Nephron progenitor cell (in vitro differentiated cells): ENCODE data around the gene TBC1D3C.
"Not testable (repeated sequence)": the region's sequence is repeated elsewhere in the genome, so short reads cannot be mapped to it uniquely, and the experiment has no call there.

Source experiments
- DNase-seq: peaks from one replicate; pipeline ENCODE4 v3.0.0; 2021
- H3K27ac Mint-ChIP-seq: 2 replicates; pipeline ENCODE4 v1.8.0; 2021; ENCODE audit warnings: mild to moderate bottlenecking, moderate library complexity, mixed read lengths
- H3K27me3 Mint-ChIP-seq: 2 replicates; pipeline ENCODE4 v1.8.0; 2021; ENCODE audit warnings: mild to moderate bottlenecking, low read depth, mixed read lengths; ENCODE audit not compliant: poor library complexity
- H3K36me3 Mint-ChIP-seq: 2 replicates; pipeline ENCODE4 v1.8.0; 2021; ENCODE audit warnings: low read depth, mixed read lengths
- H3K4me1 Mint-ChIP-seq: 2 replicates; pipeline ENCODE4 v1.8.0; 2021; ENCODE audit warnings: mixed read lengths
- H3K4me3 Mint-ChIP-seq: 2 replicates; pipeline ENCODE4 v1.8.0; 2021; ENCODE audit warnings: mild to moderate bottlenecking, moderate library complexity, mixed read lengths
- H3K9me3 Mint-ChIP-seq: 2 replicates; pipeline ENCODE4 v1.8.0; 2021; ENCODE audit warnings: mild to moderate bottlenecking, moderate library complexity, mixed read lengths

Gene TBC1D3C

DNA sequence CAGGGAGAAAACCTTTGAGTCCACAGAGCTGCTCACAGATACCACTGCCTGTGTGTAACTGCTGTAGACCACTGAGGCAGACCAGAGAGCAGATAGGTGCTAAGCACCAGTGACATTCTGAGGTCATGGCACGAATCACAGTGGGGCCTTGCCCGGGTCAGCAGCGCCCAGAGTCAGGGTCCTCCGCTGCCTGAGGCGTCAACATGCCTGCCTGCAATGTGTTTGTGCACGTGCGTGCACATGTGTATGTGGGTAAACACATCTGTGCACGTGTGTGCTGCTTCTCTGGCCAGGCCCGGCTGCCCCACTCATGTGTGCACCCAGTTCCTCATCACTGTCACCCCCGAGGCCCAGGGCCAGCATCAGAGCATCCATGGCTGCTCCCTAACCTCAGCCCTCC lies at the start of gene TBC1D3C:
TSS of gene TBC1D3C (minus strand) at position 101 of the 400 bp plus-strand sequence. CDS start 1,568 bp downstream, outside the sequence.
- not testable (repeated sequence) for H3K36me3 Mint-ChIP-seq, H3K27ac Mint-ChIP-seq, DNase-seq, H3K27me3 Mint-ChIP-seq, H3K9me3 Mint-ChIP-seq, H3K4me3 Mint-ChIP-seq, H3K4me1 Mint-ChIP-seq

DNA sequence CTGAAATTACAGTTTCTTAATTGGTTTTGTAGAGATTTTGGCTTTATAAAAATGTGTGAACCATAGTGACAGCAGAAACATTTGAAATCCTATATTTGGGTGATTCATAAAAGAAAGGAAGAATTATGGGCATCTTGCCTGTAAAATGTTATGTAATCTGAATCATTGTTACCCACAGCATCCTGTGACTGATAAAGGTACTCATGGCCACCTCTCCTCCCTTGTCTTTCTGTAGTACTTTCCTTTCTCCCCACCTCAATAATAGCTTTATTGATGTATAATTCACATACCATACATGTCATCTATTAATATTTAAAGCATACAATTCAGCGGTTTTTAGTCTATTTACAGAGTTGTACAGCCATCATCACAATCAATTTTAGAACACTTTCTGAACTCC lies 30.8 kb upstream of the TBC1D3C start:
- not testable (repeated sequence) for H3K27me3 Mint-ChIP-seq, H3K4me1 Mint-ChIP-seq

DNA sequence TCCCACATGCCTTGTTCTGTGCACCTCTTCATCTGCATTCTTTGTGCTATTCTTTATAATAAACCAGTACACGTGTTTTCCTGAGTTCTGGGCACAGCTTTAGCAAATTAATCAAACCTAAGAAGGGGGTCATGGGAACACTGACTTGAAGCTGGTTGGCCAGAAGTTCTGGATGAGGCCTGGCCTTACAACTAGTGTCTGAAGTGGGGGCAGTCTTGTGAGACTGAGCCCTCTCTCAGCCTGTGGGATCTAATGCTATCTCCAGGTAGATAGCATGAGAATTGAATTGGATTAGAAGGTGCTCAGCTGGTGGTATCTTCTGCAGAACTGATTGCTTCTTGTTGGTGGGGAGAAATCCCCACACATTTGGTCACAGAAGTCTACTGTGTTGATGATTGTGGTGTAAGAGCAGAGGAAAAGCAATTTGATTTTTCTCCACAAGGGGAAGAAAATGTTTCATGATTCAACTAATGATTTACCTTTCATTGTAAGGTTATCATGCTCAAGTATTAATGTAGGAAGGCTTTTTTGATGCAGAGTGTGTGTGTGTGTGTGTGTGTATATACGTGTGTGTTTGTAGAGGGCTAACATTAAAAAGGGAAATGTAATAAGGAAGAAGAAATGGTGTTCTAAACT lies 25.7 kb upstream of the TBC1D3C start:
- not testable (repeated sequence) for H3K27ac Mint-ChIP-seq, H3K9me3 Mint-ChIP-seq, H3K36me3 Mint-ChIP-seq, H3K4me3 Mint-ChIP-seq, H3K4me1 Mint-ChIP-seq, DNase-seq, H3K27me3 Mint-ChIP-seq

More for the DNA sequence above, 30.8 kb upstream of the TBC1D3C start:
- DNase-seq, H3K27ac Mint-ChIP-seq, H3K36me3 Mint-ChIP-seq, H3K4me3 Mint-ChIP-seq, H3K9me3 Mint-ChIP-seq: not testable (repeated sequence)

DNA sequence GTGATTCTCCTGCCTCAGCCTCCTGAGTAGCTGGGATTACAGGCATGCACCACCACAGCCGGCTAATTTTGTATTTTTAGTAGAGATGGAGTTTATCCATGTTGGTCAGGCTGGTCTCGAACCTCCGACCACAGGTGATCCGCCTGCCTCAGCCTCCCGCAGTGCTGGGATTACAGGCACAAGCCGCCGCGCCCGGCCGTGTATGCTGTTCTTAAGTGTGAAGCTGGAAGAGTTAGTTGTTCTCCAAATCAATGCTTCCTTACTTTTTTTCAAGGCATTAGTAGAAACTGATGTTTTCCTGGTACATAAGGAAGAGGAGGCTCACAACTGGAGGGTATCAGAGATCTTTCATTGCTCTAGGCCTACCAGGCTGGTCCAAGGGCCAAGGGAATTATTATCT lies 19.7 kb upstream of the TBC1D3C start:
- H3K27me3 Mint-ChIP-seq, DNase-seq, H3K4me3 Mint-ChIP-seq, H3K36me3 Mint-ChIP-seq, H3K9me3 Mint-ChIP-seq, H3K4me1 Mint-ChIP-seq, H3K27ac Mint-ChIP-seq: not testable (repeated sequence)

DNA sequence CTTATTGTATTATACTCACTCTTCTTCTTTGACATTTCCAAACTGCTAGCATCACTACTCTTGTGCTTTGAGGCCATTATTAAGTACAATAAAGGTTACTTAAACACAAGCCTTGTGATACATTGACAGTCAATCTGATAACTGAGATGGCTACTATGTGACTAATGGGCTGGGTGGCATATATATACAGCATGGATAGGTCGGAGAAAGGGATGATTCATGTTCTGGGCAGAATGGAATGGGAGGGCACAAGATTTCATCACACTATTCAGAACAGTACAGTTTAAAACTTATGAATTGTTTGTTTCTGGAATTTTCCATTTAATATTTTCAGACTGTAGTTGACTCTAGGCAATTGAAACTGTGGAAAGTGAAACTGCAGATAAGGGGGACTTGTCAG lies 18.9 kb upstream of the TBC1D3C start:
- DNase-seq, H3K9me3 Mint-ChIP-seq, H3K36me3 Mint-ChIP-seq, H3K27me3 Mint-ChIP-seq, H3K4me3 Mint-ChIP-seq, H3K27ac Mint-ChIP-seq, H3K4me1 Mint-ChIP-seq: not testable (repeated sequence)
